ENCODE data around the gene PIK3R5. TPM values are rescaled to one million over a fixed set of nuclear protein-coding genes. Genes with fewer than 3 reads are reported as not detected.

PIK3R5 gene
- total RNA-seq, 2 donors from 2014 or later: 112 to 119 TPM

DNA sequence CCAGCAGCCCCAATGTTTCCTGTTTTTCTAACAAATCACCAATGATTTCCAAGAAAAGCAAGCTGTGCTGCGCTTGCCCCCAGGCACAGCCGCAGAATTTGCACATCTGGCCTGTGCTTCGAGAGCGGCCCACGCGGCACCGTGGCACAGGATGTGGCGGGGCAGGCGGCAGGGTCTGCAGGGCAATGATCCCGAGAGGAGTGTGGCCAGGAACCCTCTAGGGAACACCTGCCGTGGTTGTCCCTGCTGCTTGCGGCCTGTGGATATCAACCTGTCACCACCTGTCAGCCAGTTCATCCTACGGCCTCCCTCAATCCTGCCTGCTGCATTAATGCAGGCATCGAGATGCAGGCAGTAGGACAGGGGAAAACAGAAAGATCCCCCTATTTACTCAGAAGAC, 24.0 kb downstream of the PIK3R5 start:
- Mint-ChIP-seq H3K27me3 (no peaks in the 10 kb centered on the region), H3K4me1 (ENCODE audit: low read depth in 2 of 2) (peaks cover 86 to 87% of the 10 kb centered on the region in 2 donors), H3K9me3 (peaks cover 3% of the 10 kb centered on the region), H3K4me3 (peak overlapping the region; percentile 92), H3K36me3 (peaks cover 28% of the 10 kb centered on the region), H3K27ac (peak overlapping the region; percentile 99)
- ATAC-seq: peak; percentile 89 to 90
- peak; percentile 93 for DNase-seq (ENCODE audit: low spot score)

- H3K36me3 Mint-ChIP-seq: peaks cover 33% of the 10 kb centered on the region
- no peak for DNase-seq (ENCODE audit: low spot score)
- ATAC-seq: peak; percentile 59 to 65
- H3K4me3 Mint-ChIP-seq: peak overlapping the region; percentile 92
- H3K27ac Mint-ChIP-seq: peak overlapping the region; percentile 99
- H3K27me3 Mint-ChIP-seq: no peaks in the 10 kb centered on the region
- H3K4me1 Mint-ChIP-seq (ENCODE audit: low read depth in 2 of 2): peaks cover 86 to 87% of the 10 kb centered on the region in 2 donors
- H3K9me3 Mint-ChIP-seq: peaks cover 3% of the 10 kb centered on the region
Measured at GRCh38 chr17:8940866-8941471, 24.5 kb downstream of the PIK3R5 start.

GRCh38 chr17:8939496-8940334, 25.8 kb downstream of the PIK3R5 start:
- H3K4me1 Mint-ChIP-seq (ENCODE audit: low read depth in 2 of 2): peaks cover 82% of the 10 kb centered on the region in 2 donors
- H3K27me3 Mint-ChIP-seq: no peaks in the 10 kb centered on the region
- ATAC-seq (peak; percentile 21 to 42), DNase-seq (ENCODE audit: low spot score) (peak; percentile 75)
- peaks cover 6% of the 10 kb centered on the region for H3K9me3 Mint-ChIP-seq
- H3K36me3 Mint-ChIP-seq: peaks cover 33% of the 10 kb centered on the region
- H3K4me3 Mint-ChIP-seq: peak overlapping the region; percentile 92
- H3K27ac Mint-ChIP-seq: peak overlapping the region; percentile 99

GRCh38 chr17:8938933-8939332, 26.6 kb downstream of the PIK3R5 start:
- no peak for DNase-seq (ENCODE audit: low spot score)
- Mint-ChIP-seq H3K4me3 (peak overlapping the region; percentile 92), H3K36me3 (peaks cover 27% of the 10 kb centered on the region), H3K4me1 (ENCODE audit: low read depth in 2 of 2) (peaks cover 81 to 82% of the 10 kb centered on the region in 2 donors), H3K27ac (peak overlapping the region; percentile 99), H3K27me3 (no peaks in the 10 kb centered on the region), H3K9me3 (peaks cover 6% of the 10 kb centered on the region)
- ATAC-seq: no peak

- H3K36me3 Mint-ChIP-seq: peaks cover 42% of the 10 kb centered on the region
- H3K27me3 Mint-ChIP-seq: no peaks in the 10 kb centered on the region
- peak overlapping the region; percentile 92 for H3K4me3 Mint-ChIP-seq
- peaks cover 6% of the 10 kb centered on the region for H3K9me3 Mint-ChIP-seq
- ATAC-seq: peak; percentile 95 to 97
- H3K27ac Mint-ChIP-seq: peak overlapping the region; percentile 99
- peak; percentile 91 for DNase-seq (ENCODE audit: low spot score)
- peaks cover 67 to 85% of the 10 kb centered on the region in 2 donors for H3K4me1 Mint-ChIP-seq (ENCODE audit: low read depth in 2 of 2)
Measured at GRCh38 chr17:8935191-8935590, 30.3 kb downstream of the PIK3R5 start.

- Mint-ChIP-seq H3K27me3 (no peaks in the 10 kb centered on the region), H3K27ac (peak overlapping the region; percentile 99), H3K36me3 (peaks cover 51% of the 10 kb centered on the region), H3K4me1 (ENCODE audit: low read depth in 2 of 2) (peaks cover 67 to 85% of the 10 kb centered on the region in 2 donors), H3K9me3 (peaks cover 14% of the 10 kb centered on the region), H3K4me3 (peak overlapping the region; percentile 92)
- DNase-seq (ENCODE audit: low spot score): no peak
- no peak for ATAC-seq
Measured at GRCh38 chr17:8934346-8934745, 31.2 kb downstream of the PIK3R5 start.

DNA sequence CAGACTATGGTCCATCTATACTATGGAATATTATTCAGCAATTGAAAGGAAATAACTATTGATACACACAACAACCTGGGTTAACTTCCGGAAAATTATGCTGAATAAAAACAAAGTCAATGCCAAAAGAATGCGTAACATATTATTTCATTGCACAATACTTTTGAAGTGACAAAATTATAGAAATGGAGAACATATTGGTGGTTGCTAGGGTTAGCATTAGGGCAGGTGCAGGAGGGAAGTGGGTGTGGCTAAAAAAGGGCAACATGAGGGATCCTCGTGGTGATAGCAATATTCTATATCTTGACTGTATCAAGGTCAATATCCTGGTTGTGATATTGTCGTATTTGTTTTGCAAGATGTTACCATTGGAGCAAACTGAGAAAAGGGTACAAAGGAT, 34.9 kb downstream of the PIK3R5 start:
- H3K27me3 Mint-ChIP-seq: no peaks in the 10 kb centered on the region
- DNase-seq (ENCODE audit: low spot score) (no peak), ATAC-seq (no peak)
- peaks cover 52 to 64% of the 10 kb centered on the region in 2 donors for H3K4me1 Mint-ChIP-seq (ENCODE audit: low read depth in 2 of 2)
- no peak overlapping the region for H3K4me3 Mint-ChIP-seq
- peak overlapping the region; percentile 67 to 99 for H3K27ac Mint-ChIP-seq
- peaks cover 46% of the 10 kb centered on the region for H3K36me3 Mint-ChIP-seq
- peaks cover 14% of the 10 kb centered on the region for H3K9me3 Mint-ChIP-seq

- no peaks in the 10 kb centered on the region for H3K27me3 Mint-ChIP-seq
- DNase-seq (ENCODE audit: low spot score) (no peak), ATAC-seq (no peak)
- peaks cover 37 to 46% of the 10 kb centered on the region in 2 donors for H3K4me1 Mint-ChIP-seq (ENCODE audit: low read depth in 2 of 2)
- peaks cover 10% of the 10 kb centered on the region for H3K9me3 Mint-ChIP-seq
- H3K27ac Mint-ChIP-seq: peak overlapping the region; percentile 74 to 82
- H3K4me3 Mint-ChIP-seq: peak overlapping the region; percentile 35
- peaks cover 41% of the 10 kb centered on the region for H3K36me3 Mint-ChIP-seq
Measured at GRCh38 chr17:8928347-8928746, 37.2 kb downstream of the PIK3R5 start.

GRCh38 chr17:8927395-8927794, 38.1 kb downstream of the PIK3R5 start:
- DNase-seq (ENCODE audit: low spot score): no peak
- H3K4me3 Mint-ChIP-seq: peak overlapping the region; percentile 14
- H3K27me3 Mint-ChIP-seq: no peaks in the 10 kb centered on the region
- peak; percentile 74 to 79 for ATAC-seq
- peaks cover 10% of the 10 kb centered on the region for H3K9me3 Mint-ChIP-seq
- peak overlapping the region; percentile 74 to 82 for H3K27ac Mint-ChIP-seq
- peaks cover 45 to 47% of the 10 kb centered on the region in 2 donors for H3K4me1 Mint-ChIP-seq (ENCODE audit: low read depth in 2 of 2)
- H3K36me3 Mint-ChIP-seq: peaks cover 45% of the 10 kb centered on the region

DNA sequence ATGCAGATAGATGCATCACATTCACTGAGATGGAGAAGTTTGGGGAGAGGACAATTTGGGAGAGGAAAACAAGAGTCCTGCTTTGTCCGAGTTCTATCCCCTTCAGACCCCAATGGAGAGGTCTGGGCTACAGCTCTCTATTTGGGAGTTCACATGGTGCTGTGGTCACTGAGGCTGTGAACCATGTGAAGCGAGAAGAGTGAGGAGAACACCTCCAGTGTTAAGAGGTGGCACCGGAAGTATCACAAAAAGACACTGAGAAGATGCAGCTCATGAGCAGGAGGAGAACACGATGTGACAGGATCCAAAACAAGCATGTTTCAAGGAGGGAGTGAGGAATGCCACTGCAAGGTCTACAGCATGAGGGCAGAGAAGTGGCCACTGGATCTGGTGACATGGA, 39.7 kb downstream of the PIK3R5 start:
- DNase-seq (ENCODE audit: low spot score) (peak; percentile 78), ATAC-seq (peak; percentile 82 to 85)
- Mint-ChIP-seq H3K4me1 (ENCODE audit: low read depth in 2 of 2) (peaks cover 37% of the 10 kb centered on the region in 2 donors), H3K27ac (no peak overlapping the region), H3K36me3 (peaks cover 34% of the 10 kb centered on the region), H3K27me3 (no peaks in the 10 kb centered on the region), H3K4me3 (no peak overlapping the region), H3K9me3 (peaks cover 10% of the 10 kb centered on the region)

GRCh38 chr17:8925141-8925540, 40.4 kb downstream of the PIK3R5 start:
- Mint-ChIP-seq H3K4me1 (ENCODE audit: low read depth in 2 of 2) (peaks cover 30 to 32% of the 10 kb centered on the region in 2 donors), H3K4me3 (no peak overlapping the region), H3K9me3 (peaks cover 10% of the 10 kb centered on the region), H3K27ac (no peak overlapping the region), H3K36me3 (peaks cover 28% of the 10 kb centered on the region), H3K27me3 (no peaks in the 10 kb centered on the region)
- DNase-seq (ENCODE audit: low spot score): no peak
- ATAC-seq: no peak

- ATAC-seq (peak; percentile 48 to 55), DNase-seq (ENCODE audit: low spot score) (no peak)
- Mint-ChIP-seq H3K4me3 (no peak overlapping the region), H3K36me3 (peaks cover 22% of the 10 kb centered on the region), H3K4me1 (ENCODE audit: low read depth in 2 of 2) (peaks cover 29% of the 10 kb centered on the region in 2 donors), H3K9me3 (peaks cover 4% of the 10 kb centered on the region), H3K27ac (no peak overlapping the region), H3K27me3 (no peaks in the 10 kb centered on the region)
Measured at GRCh38 chr17:8924595-8924994, 40.9 kb downstream of the PIK3R5 start.

- peaks cover 16% of the 10 kb centered on the region for H3K36me3 Mint-ChIP-seq
- no peak overlapping the region for H3K4me3 Mint-ChIP-seq
- no peaks in the 10 kb centered on the region for H3K9me3 Mint-ChIP-seq
- ATAC-seq: no peak
- H3K27ac Mint-ChIP-seq: no peak overlapping the region
- no peak for DNase-seq (ENCODE audit: low spot score)
- peaks cover 32 to 33% of the 10 kb centered on the region in 2 donors for H3K4me1 Mint-ChIP-seq (ENCODE audit: low read depth in 2 of 2)
- no peaks in the 10 kb centered on the region for H3K27me3 Mint-ChIP-seq
Measured at GRCh38 chr17:8923762-8924161, 41.7 kb downstream of the PIK3R5 start.

GRCh38 chr17:8922928-8923327, 42.6 kb downstream of the PIK3R5 start:
- Mint-ChIP-seq H3K27ac (peak overlapping the region; percentile 77 to 84), H3K27me3 (no peaks in the 10 kb centered on the region), H3K9me3 (no peaks in the 10 kb centered on the region), H3K4me3 (peak overlapping the region; percentile 67), H3K36me3 (peaks cover 8% of the 10 kb centered on the region), H3K4me1 (ENCODE audit: low read depth in 2 of 2) (peaks cover 29 to 30% of the 10 kb centered on the region in 2 donors)
- ATAC-seq (no peak), DNase-seq (ENCODE audit: low spot score) (no peak)

Data from natural killer cell treated with Interleukin-12 subunit alpha and Interleukin-12 subunit beta and Interleukin-15 and Interleukin-18, amount 100 ng/mL, for 72 hours (primary cell).